Calu3 (cell line): ENCODE measurements around the gene SYNE1. TPM values are rescaled to one million over a fixed set of nuclear protein-coding genes. Genes with fewer than 3 reads are reported as not detected.

Experiments used
- BruUV-seq: library from RNA; stranded (reverse); fragments of 400-500 nt; replicated peaks from 2 replicates; lab custom pipeline; 2021; lab: Mats Ljungman, UMichigan
- CTCF ChIA-PET: fragments of 300-600 bp; sonication (Branson Sonifier 250); formaldehyde crosslinking; loops from one replicate; lab custom pipeline; 2022; ENCODE audit warnings: antibody characterized with exemption; lab: Charles Lee
- DNase-seq: peaks from one replicate; pipeline ENCODE4 v3.0.0; 2022
- H3K27ac Mint-ChIP-seq: one replicate; pipeline ENCODE4 v1.8.0; 2022; ENCODE audit warnings: mixed read lengths; ENCODE audit not compliant: unreplicated experiment
- H3K27me3 Mint-ChIP-seq: one replicate; pipeline ENCODE4 v1.8.0; 2022; ENCODE audit warnings: mixed read lengths; ENCODE audit not compliant: unreplicated experiment
- H3K36me3 Mint-ChIP-seq: one replicate; pipeline ENCODE4 v1.8.0; 2022; ENCODE audit warnings: mild to moderate bottlenecking, moderate library complexity, mixed read lengths; ENCODE audit not compliant: insufficient read depth, unreplicated experiment
- H3K4me1 Mint-ChIP-seq: one replicate; pipeline ENCODE4 v1.8.0; 2022; ENCODE audit warnings: mild to moderate bottlenecking, low read depth, mixed read lengths; ENCODE audit not compliant: unreplicated experiment
- H3K4me3 Mint-ChIP-seq: one replicate; pipeline ENCODE4 v1.8.0; 2022; ENCODE audit warnings: mild to moderate bottlenecking, low read depth, moderate library complexity, mixed read lengths; ENCODE audit not compliant: unreplicated experiment
- H3K9me3 Mint-ChIP-seq: one replicate; pipeline ENCODE4 v1.8.0; 2022; ENCODE audit warnings: low read depth, mixed read lengths; ENCODE audit not compliant: unreplicated experiment
- intact Hi-C: fragments of 100-400 bp; cut with micrococcal nuclease; formaldehyde crosslinking; loops from one replicate; pipeline ENCODE4 v1.10.0; 2022; ENCODE audit not compliant: unreplicated experiment
- total RNA-seq: library from RNA; stranded (reverse); gene quantifications from 2 replicates; pipeline ENCODE4 v1.2.3, GENCODE V29; 2022
- TF ChIP-seq, protein P1 (sequence below): fragments of 200-600 bp; IDR thresholded peaks from one replicate; pipeline ENCODE4 v1.8.0; 2022; ENCODE audit warnings: antibody characterized with exemption; ENCODE audit not compliant: unreplicated experiment

The SYNE1 gene
- total RNA-seq, 1 experiment from 2014 or later: 28.1 TPM

DNA sequence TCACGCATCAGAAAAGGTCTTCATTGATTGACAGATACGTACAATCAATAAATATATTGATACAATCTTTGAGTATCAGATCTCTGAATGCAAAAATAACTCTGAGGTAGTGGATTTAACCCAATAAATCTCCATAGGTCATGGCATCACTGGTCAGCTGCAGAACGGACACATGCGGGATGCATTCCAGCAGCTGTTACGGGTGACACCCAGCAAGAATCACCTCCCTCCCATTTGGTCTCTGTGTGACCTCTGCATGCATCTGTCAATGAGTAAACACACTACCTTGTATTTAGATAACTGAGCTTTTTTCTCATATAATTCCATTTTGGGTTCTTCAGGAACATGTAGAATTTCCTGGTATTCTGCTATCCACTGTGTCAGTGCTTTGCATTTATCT is 285.4 kb downstream of the SYNE1 start:
- Mint-ChIP-seq H3K27ac (no peak overlapping the region), H3K27me3 (no peaks in the 10 kb centered on the region), H3K9me3 (no peaks in the 10 kb centered on the region), H3K4me3 (no peak overlapping the region), H3K36me3 (peaks cover 8% of the 10 kb centered on the region), H3K4me1 (no peaks in the 10 kb centered on the region)
- TF ChIP-seq, protein P1, sequence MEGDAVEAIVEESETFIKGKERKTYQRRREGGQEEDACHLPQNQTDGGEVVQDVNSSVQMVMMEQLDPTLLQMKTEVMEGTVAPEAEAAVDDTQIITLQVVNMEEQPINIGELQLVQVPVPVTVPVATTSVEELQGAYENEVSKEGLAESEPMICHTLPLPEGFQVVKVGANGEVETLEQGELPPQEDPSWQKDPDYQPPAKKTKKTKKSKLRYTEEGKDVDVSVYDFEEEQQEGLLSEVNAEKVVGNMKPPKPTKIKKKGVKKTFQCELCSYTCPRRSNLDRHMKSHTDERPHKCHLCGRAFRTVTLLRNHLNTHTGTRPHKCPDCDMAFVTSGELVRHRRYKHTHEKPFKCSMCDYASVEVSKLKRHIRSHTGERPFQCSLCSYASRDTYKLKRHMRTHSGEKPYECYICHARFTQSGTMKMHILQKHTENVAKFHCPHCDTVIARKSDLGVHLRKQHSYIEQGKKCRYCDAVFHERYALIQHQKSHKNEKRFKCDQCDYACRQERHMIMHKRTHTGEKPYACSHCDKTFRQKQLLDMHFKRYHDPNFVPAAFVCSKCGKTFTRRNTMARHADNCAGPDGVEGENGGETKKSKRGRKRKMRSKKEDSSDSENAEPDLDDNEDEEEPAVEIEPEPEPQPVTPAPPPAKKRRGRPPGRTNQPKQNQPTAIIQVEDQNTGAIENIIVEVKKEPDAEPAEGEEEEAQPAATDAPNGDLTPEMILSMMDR: no peak
- no peak for DNase-seq
- intact Hi-C loops: no loop called here
- CTCF ChIA-PET: no interaction called here
- no TSS peak for BruUV-seq

GRCh38 chr6:152351110-152351509 is 286.1 kb downstream of the SYNE1 start:
- no TSS peak for BruUV-seq
- intact Hi-C loops: no loop called here
- CTCF ChIA-PET: no interaction called here
- DNase-seq: no peak
- Mint-ChIP-seq H3K4me1 (no peaks in the 10 kb centered on the region), H3K27me3 (no peaks in the 10 kb centered on the region), H3K27ac (no peak overlapping the region), H3K9me3 (no peaks in the 10 kb centered on the region), H3K36me3 (peaks cover 8% of the 10 kb centered on the region), H3K4me3 (no peak overlapping the region)
- TF ChIP-seq, protein P1: no peak

DNA sequence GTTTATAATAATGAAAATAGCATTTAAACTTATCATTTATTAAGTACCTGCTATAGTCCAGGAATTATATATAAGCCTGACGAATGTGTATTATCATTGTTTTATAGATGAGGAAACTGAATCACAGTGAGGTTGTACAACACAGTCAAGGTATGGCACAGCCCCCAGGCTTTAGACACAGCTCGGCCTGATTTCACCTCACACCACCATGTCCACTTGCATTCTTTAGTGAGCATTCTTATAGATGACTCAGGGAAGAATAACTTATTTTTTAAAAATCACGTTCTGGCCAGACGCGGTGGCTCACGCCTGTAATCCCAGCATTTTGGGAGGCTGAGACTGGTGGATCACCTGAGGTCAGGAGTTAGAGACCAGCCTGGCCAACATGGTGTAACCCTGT is 289.0 kb downstream of the SYNE1 start:
- DNase-seq: no peak
- no peak overlapping the region for H3K4me3 Mint-ChIP-seq
- peaks cover 8% of the 10 kb centered on the region for H3K36me3 Mint-ChIP-seq
- no peaks in the 10 kb centered on the region for H3K4me1 Mint-ChIP-seq
- TF ChIP-seq, protein P1: no peak
- no TSS peak for BruUV-seq
- H3K9me3 Mint-ChIP-seq: no peaks in the 10 kb centered on the region
- no peaks in the 10 kb centered on the region for H3K27me3 Mint-ChIP-seq
- CTCF ChIA-PET: no interaction called here
- H3K27ac Mint-ChIP-seq: no peak overlapping the region
- intact Hi-C loops: no loop called here

DNA sequence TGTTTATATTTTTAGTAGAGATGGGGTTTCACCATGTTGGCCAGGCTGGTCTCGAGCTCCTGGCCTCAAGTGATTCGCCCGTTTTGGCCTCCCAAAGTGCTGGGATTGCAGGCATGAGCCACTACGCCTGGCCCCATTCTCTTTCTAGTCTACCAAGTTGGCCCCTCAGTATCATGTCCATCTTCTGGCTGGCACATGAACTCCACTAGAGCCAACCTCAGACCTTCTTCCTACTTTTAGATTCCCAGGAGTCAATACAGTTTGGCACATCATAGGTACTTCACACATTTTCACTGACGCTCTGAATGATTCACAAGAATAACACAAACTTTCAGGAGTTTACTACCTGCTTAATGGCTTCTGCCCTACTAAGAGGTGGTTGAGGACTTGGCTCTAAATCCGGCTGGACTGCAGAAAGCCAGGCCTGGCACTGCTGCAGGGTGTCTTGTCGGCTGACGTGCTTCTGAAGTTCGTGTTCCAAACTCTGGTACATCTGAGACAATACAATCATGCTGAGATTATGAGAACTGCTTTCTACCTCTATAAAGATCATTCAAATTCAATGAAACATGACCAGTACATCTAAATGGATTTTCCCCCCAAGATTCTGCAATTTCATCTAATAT is 293.3 kb downstream of the SYNE1 start:
- Mint-ChIP-seq H3K9me3 (no peaks in the 10 kb centered on the region), H3K27me3 (no peaks in the 10 kb centered on the region), H3K4me1 (no peaks in the 10 kb centered on the region), H3K27ac (no peak overlapping the region), H3K4me3 (no peak overlapping the region), H3K36me3 (no peaks in the 10 kb centered on the region)
- TF ChIP-seq, protein P1: no peak
- intact Hi-C loops: no loop called here
- no peak for DNase-seq
- CTCF ChIA-PET: no interaction called here
- BruUV-seq: no TSS peak
